Measurements from ENCODE around the gene NCOA4. TPM values are rescaled to one million over a fixed set of nuclear protein-coding genes. Genes with fewer than 3 reads are reported as not detected.
"Not testable (repeated sequence)": the region's sequence is repeated elsewhere in the genome, so short reads cannot be mapped to it uniquely, and the experiment has no call there.

The NCOA4 gene
- total RNA-seq, 1 donor from 2014 or later = 78.6 TPM

DNA sequence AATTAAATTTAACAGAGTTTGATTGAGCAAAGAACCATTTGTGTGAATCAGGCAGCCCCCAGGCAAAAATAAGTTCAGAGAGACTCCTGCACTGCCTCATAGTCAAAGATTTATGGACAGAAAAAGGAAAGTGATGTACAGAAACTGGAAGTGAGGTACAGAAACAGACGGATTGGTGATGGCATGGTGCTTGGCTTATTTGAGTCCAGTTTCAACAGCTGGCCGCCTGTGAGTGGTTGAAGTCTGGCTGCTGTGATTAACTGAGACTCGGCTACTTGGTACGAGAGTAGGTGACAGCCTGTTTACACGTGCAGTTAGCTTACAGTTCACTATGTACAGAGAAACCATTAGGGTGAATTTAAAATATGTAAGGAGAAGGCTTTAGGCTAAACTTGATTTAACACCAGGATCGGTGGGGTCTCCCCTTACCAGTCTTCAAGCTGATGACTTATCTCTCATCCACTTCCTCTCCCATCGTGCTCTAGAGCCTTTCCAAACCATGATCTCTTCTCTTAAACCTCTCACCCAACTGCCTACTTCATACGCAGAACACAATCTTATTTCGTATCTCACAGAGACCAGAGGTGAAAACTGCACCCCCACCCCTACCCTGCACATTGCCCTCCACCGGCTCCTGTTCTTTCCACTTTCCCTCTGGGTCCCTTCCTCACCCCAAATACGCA is 20.7 kb upstream of the NCOA4 start:
- TF ChIP-seq, protein P1, sequence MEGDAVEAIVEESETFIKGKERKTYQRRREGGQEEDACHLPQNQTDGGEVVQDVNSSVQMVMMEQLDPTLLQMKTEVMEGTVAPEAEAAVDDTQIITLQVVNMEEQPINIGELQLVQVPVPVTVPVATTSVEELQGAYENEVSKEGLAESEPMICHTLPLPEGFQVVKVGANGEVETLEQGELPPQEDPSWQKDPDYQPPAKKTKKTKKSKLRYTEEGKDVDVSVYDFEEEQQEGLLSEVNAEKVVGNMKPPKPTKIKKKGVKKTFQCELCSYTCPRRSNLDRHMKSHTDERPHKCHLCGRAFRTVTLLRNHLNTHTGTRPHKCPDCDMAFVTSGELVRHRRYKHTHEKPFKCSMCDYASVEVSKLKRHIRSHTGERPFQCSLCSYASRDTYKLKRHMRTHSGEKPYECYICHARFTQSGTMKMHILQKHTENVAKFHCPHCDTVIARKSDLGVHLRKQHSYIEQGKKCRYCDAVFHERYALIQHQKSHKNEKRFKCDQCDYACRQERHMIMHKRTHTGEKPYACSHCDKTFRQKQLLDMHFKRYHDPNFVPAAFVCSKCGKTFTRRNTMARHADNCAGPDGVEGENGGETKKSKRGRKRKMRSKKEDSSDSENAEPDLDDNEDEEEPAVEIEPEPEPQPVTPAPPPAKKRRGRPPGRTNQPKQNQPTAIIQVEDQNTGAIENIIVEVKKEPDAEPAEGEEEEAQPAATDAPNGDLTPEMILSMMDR (conservative IDR thresholded peaks at IDR 0.05) = no peak
- Mint-ChIP-seq H3K27ac (ENCODE audit: unreplicated experiment) (no peak overlapping the region), H3K36me3 (ENCODE audit: low read depth) (no peaks in the 10 kb centered on the region), H3K4me3 (no peak overlapping the region), H3K9me3 (no peaks in the 10 kb centered on the region), H3K4me1 (no peaks in the 10 kb centered on the region), H3K27me3 (ENCODE audit: low read depth) (peaks cover 28% of the 10 kb centered on the region)
- no peak for DNase-seq (ENCODE audit: low read depth, low spot score)

DNA sequence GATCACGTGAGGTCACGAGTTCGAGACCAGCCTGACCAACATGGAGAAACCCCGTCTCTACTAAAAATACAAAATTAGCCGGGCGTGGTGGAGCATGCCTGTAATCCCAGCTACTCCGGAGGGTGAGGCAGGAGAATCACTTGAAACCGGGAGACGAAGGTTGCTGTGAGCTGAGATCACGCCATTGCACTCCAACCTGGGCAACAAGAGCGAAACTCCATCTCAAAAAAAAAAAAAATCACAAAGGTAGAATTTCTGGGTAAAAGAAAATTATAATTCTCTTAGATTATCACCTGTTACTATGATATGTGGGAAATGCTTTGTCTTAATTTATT is 19.0 kb upstream of the NCOA4 start:
- peaks cover 28% of the 10 kb centered on the region for H3K27me3 Mint-ChIP-seq (ENCODE audit: low read depth)
- not testable (repeated sequence) for H3K4me1 Mint-ChIP-seq; H3K27ac Mint-ChIP-seq (ENCODE audit: unreplicated experiment); H3K36me3 Mint-ChIP-seq (ENCODE audit: low read depth); H3K9me3 Mint-ChIP-seq; H3K4me3 Mint-ChIP-seq; DNase-seq (ENCODE audit: low read depth, low spot score)

DNA sequence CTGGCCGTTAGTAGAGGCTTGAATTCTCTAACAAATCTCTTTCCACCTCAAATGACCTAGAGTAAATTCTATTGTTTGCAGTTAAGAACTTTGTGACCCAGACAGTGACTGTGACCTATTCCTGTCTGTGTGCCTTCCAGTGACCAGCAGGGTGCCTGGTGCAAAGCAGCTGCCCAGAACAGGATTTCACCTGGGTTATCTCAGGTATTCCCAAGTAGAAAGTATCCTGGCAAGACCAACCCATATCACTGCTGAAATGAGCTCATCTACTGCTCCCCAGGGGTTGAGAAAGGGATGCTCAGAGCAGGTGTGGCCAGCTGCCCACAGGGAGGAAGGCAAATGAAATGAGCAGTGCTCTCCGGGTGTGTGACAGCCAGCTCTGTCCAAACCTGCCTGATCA is 17.7 kb upstream of the NCOA4 start:
- H3K9me3 Mint-ChIP-seq = no peaks in the 10 kb centered on the region
- no peaks in the 10 kb centered on the region for H3K36me3 Mint-ChIP-seq (ENCODE audit: low read depth)
- TF ChIP-seq, protein P1 (conservative IDR thresholded peaks at IDR 0.05) = no peak
- no peak overlapping the region for H3K4me3 Mint-ChIP-seq
- H3K27me3 Mint-ChIP-seq (ENCODE audit: low read depth) = peaks cover 28% of the 10 kb centered on the region
- no peaks in the 10 kb centered on the region for H3K4me1 Mint-ChIP-seq
- no peak for DNase-seq (ENCODE audit: low read depth, low spot score)
- H3K27ac Mint-ChIP-seq (ENCODE audit: unreplicated experiment) = no peak overlapping the region

DNA sequence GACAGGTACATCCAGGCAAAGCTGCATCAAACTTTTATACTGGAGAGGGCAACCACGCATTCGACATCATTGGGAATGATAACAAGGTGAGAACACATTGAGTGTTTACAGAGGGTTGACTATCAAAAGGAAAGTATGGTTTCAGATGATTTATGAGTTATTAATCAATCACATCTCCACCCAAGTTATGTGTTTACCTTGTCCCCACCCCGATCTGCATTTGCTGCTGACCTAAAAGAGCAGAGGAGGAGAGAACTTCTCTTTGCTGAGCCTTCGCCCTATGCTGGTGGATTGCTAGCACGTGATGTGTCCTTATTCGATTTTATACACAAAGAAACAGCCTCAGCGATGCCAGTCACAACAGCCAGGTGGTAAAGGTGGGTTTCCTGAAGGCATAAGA is 15.8 kb upstream of the NCOA4 start, which contains the start of gene MSMB:
Gene MSMB, minus strand, starts transcription at position 9 of the 400 bp plus-strand sequence. CDS start 32 bp downstream, outside the sequence.
- Mint-ChIP-seq H3K9me3 (no peaks in the 10 kb centered on the region), H3K4me1 (no peaks in the 10 kb centered on the region), H3K36me3 (ENCODE audit: low read depth) (no peaks in the 10 kb centered on the region), H3K4me3 (no peak within 1 kb of the TSS), H3K27ac (ENCODE audit: unreplicated experiment) (no peak within 1 kb of the TSS), H3K27me3 (ENCODE audit: low read depth) (peaks cover 37% of the 10 kb centered on the region)
- no peak for DNase-seq (ENCODE audit: low read depth, low spot score)
- TF ChIP-seq, protein P1 (conservative IDR thresholded peaks at IDR 0.05) = no peak

DNA sequence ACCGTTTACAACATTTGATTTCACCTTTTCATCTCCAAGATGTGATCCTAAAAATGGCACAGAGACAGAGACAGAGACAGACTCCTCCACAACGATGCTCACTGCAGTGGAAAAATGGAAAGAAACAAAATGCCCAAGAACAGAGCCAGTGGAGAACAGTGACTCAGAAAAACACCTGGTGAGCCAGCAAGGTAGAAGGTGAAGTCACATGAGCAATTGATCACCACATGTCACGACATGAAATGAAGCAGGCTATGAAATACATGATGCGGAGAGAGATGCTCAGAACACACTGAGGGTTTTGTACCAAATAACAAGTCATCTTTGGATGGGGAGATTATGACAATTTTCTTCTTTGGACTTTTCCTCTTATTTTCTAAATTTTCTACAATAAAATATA is 12.1 kb upstream of the NCOA4 start:
- Mint-ChIP-seq H3K27me3 (ENCODE audit: low read depth) (peaks cover 27% of the 10 kb centered on the region), H3K4me3 (no peak overlapping the region), H3K4me1 (no peaks in the 10 kb centered on the region), H3K9me3 (no peaks in the 10 kb centered on the region), H3K27ac (ENCODE audit: unreplicated experiment) (no peak overlapping the region), H3K36me3 (ENCODE audit: low read depth) (no peaks in the 10 kb centered on the region)
- TF ChIP-seq, protein P1 (conservative IDR thresholded peaks at IDR 0.05) = no peak
- DNase-seq (ENCODE audit: low read depth, low spot score) = no peak

DNA sequence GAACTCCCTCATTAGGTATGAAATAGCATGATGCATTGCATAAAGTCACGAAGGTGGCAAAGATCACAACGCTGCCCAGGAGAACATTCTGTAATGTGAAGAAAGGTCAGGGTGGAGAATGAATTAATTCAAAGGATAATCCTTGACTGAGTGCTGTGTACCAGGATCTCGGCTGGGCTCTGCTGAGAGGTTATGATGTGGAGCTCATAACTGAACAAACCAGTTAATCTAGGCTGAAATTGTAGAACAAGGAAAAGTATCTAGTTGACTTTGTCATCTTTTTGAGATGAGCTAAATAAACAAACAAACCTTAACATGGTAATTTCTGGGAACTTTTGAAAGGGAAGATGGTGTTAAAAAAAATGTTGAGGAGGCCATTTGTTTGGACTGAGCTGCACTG is 9.6 kb upstream of the NCOA4 start:
- H3K36me3 Mint-ChIP-seq (ENCODE audit: low read depth) = no peaks in the 10 kb centered on the region
- peaks cover 25% of the 10 kb centered on the region for H3K27me3 Mint-ChIP-seq (ENCODE audit: low read depth)
- H3K27ac Mint-ChIP-seq (ENCODE audit: unreplicated experiment) = no peak overlapping the region
- no peak overlapping the region for H3K4me3 Mint-ChIP-seq
- DNase-seq (ENCODE audit: low read depth, low spot score) = no peak
- no peaks in the 10 kb centered on the region for H3K4me1 Mint-ChIP-seq
- TF ChIP-seq, protein P1 (conservative IDR thresholded peaks at IDR 0.05) = no peak
- H3K9me3 Mint-ChIP-seq = no peaks in the 10 kb centered on the region

Measured in neural crest cell (in vitro differentiated cells).